RWPE2 (cell line): ENCODE measurements around the gene GALNT2.

Experiments
- ATAC-seq: fragments of 200-7000 bp; cut with Tn5 transposase; 3 replicates; pipeline ENCODE4 v1.9.1; 2021; ENCODE audit warnings: low read depth
- DNase-seq: peaks from one replicate; pipeline ENCODE4 v3.0.0-alpha.2; 2020; ENCODE audit warnings: low spot score
- H3K27ac ChIP-seq: fragments of 450-650 bp; 2 replicates; pipeline ENCODE4 v1.5.1; 2017; ENCODE audit warnings: mild to moderate bottlenecking; ENCODE audit not compliant: poor library complexity, severe bottlenecking
- H3K27me3 ChIP-seq: fragments of 250-450 bp; sonication (Bioruptor Pico); 2 replicates; pipeline ENCODE4 v1.5.1; 2021; ENCODE audit warnings: mild to moderate bottlenecking, moderate library complexity; ENCODE audit not compliant: insufficient read depth, poor library complexity, severe bottlenecking
- H3K36me3 ChIP-seq: fragments of 250-450 bp; sonication (Bioruptor Pico); 2 replicates; pipeline ENCODE4 v1.5.1; 2020; ENCODE audit warnings: low read depth, mild to moderate bottlenecking, moderate library complexity
- H3K4me1 ChIP-seq: fragments of 250-450 bp; sonication (Bioruptor Pico); 2 replicates; pipeline ENCODE4 v1.5.1; 2021; ENCODE audit warnings: mild to moderate bottlenecking, moderate library complexity; ENCODE audit not compliant: insufficient read depth, poor library complexity, severe bottlenecking
- H3K4me3 ChIP-seq: fragments of 250-450 bp; sonication (Bioruptor Pico); 2 replicates; pipeline ENCODE4 v1.5.1; 2021; ENCODE audit warnings: mild to moderate bottlenecking, moderate library complexity; ENCODE audit not compliant: severe bottlenecking
- H3K9me3 ChIP-seq: fragments of 250-450 bp; sonication (Bioruptor Pico); 2 replicates; pipeline ENCODE4 v1.5.1; 2021; ENCODE audit warnings: mild to moderate bottlenecking, moderate library complexity; ENCODE audit not compliant: severe bottlenecking
- TF ChIP-seq, protein P1 (sequence below): fragments of 450-650 bp; IDR thresholded peaks from one replicate; pipeline ENCODE4 v1.5.1; 2017; ENCODE audit warnings: mild to moderate bottlenecking, moderate library complexity; ENCODE audit not compliant: poor library complexity, severe bottlenecking

GALNT2 gene

DNA sequence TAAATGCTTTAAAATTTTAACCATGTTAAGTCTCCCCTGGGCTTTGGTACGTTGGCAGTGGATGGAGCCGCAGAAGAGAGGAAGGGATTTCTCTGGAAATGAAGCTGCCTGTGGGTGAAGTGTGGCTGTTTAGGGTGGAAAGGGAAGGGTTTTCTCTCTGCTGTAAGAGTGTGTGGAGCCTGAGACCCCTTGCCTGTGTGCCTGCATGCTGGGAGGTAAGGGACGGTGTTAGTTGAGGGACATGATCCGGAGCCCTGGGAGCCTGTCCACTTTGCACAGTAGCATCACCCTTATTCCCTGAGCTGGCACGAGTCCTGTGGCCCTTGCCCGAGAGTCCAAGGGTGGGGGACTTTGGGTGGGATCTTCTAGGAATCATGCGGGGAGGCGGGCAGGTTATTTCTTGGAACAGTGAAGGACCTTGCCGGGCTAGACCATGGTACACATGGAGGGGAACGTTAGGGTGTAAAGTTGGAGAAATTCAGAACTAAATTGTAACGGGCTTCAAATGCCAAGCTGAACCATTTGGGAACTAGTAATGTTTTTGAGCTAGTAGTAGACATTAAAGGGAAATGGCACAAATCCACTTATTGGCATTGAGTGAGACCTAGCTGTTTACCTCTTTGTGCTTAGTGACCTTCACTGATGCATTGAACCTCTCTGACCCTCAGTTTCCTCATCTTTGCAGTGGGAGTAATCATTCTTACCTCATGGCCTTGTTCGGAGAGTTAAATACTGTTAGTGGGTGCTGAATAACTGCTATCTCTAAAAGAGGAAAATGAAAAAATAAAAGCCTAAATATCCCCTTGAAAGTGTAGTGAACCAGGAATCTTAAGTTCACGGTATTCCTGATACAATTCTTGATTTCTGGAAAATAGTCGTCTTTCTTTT is 3.5 kb downstream of the GALNT2 start:
- Histone ChIP-seq H3K4me3 (no peak overlapping the region), H3K27me3 (no peaks in the 10 kb centered on the region), H3K36me3 (no peaks in the 10 kb centered on the region), H3K27ac (no peak overlapping the region), H3K4me1 (peaks cover 12% of the 10 kb centered on the region), H3K9me3 (no peaks in the 10 kb centered on the region)
- TF ChIP-seq, protein P1, sequence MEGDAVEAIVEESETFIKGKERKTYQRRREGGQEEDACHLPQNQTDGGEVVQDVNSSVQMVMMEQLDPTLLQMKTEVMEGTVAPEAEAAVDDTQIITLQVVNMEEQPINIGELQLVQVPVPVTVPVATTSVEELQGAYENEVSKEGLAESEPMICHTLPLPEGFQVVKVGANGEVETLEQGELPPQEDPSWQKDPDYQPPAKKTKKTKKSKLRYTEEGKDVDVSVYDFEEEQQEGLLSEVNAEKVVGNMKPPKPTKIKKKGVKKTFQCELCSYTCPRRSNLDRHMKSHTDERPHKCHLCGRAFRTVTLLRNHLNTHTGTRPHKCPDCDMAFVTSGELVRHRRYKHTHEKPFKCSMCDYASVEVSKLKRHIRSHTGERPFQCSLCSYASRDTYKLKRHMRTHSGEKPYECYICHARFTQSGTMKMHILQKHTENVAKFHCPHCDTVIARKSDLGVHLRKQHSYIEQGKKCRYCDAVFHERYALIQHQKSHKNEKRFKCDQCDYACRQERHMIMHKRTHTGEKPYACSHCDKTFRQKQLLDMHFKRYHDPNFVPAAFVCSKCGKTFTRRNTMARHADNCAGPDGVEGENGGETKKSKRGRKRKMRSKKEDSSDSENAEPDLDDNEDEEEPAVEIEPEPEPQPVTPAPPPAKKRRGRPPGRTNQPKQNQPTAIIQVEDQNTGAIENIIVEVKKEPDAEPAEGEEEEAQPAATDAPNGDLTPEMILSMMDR: no peak
- DNase-seq: no peak
- ATAC-seq: no peak

DNA sequence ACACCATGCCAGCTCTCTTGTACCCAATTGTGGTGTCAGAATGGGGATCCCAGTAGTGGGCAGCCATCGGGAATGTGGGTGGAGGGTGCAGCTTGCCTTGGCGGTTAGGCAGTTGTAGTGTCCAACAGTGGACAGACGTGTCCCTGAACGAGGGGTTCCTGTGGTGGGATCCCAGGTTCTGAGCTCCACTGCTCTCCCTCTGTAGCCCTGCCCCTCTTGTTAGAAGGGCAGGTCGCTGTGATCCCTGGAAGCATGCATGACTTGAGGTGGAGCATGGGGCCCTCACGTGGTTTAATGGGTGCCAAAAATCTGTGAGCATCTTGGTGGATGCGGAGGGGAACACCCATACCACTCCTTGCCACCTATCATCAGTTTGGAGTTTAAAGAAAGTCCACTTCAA is 4.3 kb downstream of the GALNT2 start:
- Histone ChIP-seq H3K4me3 (no peak overlapping the region), H3K36me3 (no peaks in the 10 kb centered on the region), H3K27me3 (no peaks in the 10 kb centered on the region), H3K4me1 (peaks cover 12% of the 10 kb centered on the region), H3K27ac (no peak overlapping the region), H3K9me3 (no peaks in the 10 kb centered on the region)
- TF ChIP-seq, protein P1: no peak
- DNase-seq (no peak), ATAC-seq (no peak)

DNA sequence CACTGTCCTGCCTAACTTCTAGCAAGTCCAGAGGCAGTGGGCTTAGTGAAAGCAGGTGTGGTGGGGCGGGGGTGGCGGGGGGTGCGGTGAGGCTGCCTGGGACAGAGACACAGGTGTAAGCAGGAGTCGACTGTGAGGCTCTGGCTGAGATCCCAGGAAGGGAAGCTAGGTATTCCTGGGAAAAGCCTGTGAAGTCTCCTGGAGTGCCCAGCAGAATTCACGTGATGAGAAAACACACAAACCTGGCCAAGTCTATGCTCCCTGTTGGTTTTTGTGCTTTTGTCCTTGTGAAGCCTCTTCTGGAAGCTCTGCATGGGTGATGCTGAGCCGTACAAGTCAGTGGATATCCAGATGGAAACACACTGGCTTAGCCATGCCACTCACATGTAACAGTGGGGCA is 5.3 kb downstream of the GALNT2 start:
- Histone ChIP-seq H3K4me3 (no peak overlapping the region), H3K36me3 (no peaks in the 10 kb centered on the region), H3K9me3 (no peaks in the 10 kb centered on the region), H3K27ac (no peak overlapping the region), H3K27me3 (no peaks in the 10 kb centered on the region), H3K4me1 (peaks cover 15% of the 10 kb centered on the region)
- ATAC-seq (no peak), DNase-seq (no peak)
- TF ChIP-seq, protein P1: no peak

DNA sequence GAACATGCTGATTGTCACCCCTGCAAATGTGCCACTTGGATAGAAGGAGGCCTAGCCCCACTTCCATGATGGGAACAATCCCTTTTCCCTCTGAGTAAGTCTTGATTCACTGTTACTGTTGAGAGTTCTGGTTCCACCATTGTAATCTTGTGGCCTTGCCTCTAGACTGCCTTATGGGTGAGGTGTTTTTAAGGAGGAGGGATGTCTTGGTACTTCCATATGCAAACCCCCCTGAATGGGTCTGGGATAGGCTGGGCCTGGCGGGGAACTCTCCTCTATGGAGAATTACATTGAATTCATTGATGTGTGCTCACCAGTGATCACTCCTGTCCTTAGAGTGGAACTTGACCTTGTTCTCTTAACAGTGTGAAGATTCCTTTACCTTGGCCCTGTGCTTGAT is 5.8 kb downstream of the GALNT2 start:
- TF ChIP-seq, protein P1: no peak
- H3K9me3 ChIP-seq: no peaks in the 10 kb centered on the region
- DNase-seq: no peak
- no peaks in the 10 kb centered on the region for H3K36me3 ChIP-seq
- H3K4me3 ChIP-seq: no peak overlapping the region
- ATAC-seq: no peak
- H3K4me1 ChIP-seq: peaks cover 18% of the 10 kb centered on the region
- H3K27ac ChIP-seq: peak overlapping the region; percentile 26
- H3K27me3 ChIP-seq: no peaks in the 10 kb centered on the region
